Activated CD4-positive, alpha-beta T cell treated with anti-CD3 and anti-CD28 coated beads for 1 hour (primary cell): ENCODE measurements around the gene CYP17A1.
"Not testable (repeated sequence)": the region's sequence is repeated elsewhere in the genome, so short reads cannot be mapped to it uniquely, and the experiment has no call there.

Source experiments
- DNase-seq: peaks from one replicate; pipeline ENCODE4 v3.0.0-alpha.2; 2020

Gene CYP17A1, protein sequence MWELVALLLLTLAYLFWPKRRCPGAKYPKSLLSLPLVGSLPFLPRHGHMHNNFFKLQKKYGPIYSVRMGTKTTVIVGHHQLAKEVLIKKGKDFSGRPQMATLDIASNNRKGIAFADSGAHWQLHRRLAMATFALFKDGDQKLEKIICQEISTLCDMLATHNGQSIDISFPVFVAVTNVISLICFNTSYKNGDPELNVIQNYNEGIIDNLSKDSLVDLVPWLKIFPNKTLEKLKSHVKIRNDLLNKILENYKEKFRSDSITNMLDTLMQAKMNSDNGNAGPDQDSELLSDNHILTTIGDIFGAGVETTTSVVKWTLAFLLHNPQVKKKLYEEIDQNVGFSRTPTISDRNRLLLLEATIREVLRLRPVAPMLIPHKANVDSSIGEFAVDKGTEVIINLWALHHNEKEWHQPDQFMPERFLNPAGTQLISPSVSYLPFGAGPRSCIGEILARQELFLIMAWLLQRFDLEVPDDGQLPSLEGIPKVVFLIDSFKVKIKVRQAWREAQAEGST

GRCh38 chr10:102837230-102837721 is at the start of gene CYP17A1:
Gene CYP17A1, minus strand, starts transcription at chr10:102837413. Its CDS starts 52 bp downstream, at chr10:102837361.
- no peak for DNase-seq

DNA sequence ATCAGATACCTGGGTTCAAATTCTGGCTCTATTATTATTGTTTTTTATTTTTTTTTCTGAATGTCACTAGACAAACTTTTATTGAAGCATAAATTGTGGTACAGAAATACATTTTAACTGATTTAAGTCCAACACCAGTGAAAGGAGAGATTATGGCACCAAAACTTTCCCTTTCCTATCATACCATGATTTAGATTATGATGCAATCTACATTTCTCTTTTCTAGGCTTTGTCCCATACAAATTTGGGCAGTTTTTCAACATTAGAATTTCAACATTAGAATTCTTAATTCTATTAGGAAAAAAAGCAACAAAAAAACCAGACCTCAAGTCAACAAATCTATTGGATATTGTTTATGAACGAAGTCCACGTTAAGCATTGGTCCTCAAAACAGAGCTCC is 43.0 kb upstream of the CYP17A1 start:
- DNase-seq, result no peak

DNA sequence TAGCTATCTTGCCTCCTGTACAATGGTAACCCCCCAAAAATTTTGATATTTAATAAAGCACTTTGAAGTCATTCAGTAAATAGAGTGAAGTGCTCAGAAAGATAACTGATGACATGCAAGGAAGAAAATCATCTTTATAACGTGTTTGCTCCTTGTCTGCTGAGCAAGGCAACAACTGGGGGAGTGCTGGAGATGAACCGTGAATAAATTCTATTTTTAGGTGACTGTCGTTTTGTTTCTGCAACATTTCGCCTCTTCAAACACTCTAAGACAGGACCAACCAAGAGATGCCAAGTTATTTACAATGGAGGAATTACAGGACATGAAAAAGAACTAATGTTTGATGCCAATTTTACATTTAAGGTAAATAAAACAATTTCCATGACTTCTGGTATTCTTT is 41.4 kb upstream of the CYP17A1 start:
- no peak for DNase-seq

DNA sequence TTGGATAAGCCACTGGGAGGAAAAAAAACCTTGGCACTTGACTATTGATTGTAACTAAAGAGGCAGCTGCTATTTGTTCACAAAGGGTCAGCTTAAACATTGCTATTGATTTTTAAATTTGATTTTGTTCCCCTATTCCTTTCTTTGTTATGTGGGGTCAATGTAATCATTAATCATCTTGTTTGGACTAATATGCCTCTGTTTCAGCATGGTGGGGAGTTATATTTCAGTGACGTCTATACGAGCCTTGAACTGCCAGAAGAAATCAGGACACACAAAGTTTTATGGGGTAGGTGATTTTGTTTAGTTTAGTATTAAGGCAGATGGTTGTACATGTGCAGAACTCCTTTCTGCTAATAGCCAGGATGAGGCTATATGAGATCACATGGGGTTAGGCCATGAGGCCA is 39.5 kb upstream of the CYP17A1 start:
- DNase-seq, result no peak

- DNase-seq, result no peak
Measured at GRCh38 chr10:102872163-102872562, 35.0 kb upstream of the CYP17A1 start.

DNA sequence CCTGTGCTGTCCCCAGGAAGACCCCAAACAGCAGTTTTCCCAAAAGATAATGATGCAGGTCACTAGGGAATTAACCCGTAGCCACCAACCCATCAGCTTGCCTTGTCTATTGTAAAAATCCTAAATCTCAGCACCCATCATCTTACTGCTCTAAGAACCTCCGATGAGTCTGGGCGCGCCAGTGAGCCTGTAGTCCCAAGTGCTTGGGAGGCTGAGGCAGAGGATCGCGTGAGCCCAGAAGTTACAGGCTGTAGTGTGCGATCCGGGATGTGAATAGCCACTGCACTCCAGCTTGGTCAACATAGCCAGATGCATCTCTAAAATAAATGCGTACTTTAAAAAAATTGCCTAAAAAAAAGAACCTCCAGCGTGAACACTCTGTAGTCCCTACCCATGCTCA is 33.0 kb upstream of the CYP17A1 start:
- no peak for DNase-seq

- no peak for DNase-seq
Measured at GRCh38 chr10:102869258-102870198, 32.3 kb upstream of the CYP17A1 start, which contains the start of gene AS3MT. Gene AS3MT, plus strand, starts transcription at chr10:102869470. Its CDS starts 123 bp downstream, at chr10:102869593.

GRCh38 chr10:102868911-102869257 is 31.7 kb upstream of the CYP17A1 start:
- DNase-seq, result no peak

DNA sequence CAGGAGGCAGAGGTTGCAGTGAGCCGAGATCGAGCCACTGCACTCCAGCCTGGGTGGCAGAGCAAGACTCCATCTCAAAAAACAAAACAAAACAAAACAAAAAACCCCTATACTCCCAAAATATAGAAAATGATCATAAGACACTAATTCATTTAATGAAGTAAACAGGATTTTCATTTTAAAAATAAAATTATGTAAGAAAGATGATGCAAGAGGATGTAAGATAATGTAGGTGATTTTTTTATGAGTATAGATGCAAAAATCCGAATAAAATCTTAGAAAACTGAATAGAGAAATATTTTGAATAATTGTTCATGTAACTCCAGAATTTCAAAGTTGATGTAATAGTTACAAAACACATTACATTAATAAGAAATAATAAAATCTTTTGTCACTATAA is 28.4 kb upstream of the CYP17A1 start:
- DNase-seq, result no peak

- no peak for DNase-seq
Measured at GRCh38 chr10:102863660-102864059, 26.4 kb upstream of the CYP17A1 start.

DNA sequence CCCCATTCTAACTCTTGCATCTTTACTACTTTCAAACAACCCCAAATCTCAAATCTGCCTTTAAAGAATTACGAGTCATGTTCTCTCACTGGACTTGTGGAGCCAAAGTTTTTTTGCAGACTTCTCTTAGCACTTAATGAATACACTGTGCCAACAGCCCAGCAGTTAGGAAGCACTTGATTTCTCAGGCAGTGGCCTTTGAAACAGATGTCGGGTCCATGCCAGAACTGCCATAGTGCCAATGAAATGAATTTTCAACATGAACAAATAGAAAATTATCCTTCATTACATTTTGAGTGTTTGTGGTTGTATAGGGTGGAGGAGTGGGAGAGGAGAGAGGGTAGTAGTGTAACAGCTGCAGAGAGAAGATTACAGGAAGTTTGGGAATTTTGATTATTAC is 22.7 kb upstream of the CYP17A1 start:
- no peak for DNase-seq

DNA sequence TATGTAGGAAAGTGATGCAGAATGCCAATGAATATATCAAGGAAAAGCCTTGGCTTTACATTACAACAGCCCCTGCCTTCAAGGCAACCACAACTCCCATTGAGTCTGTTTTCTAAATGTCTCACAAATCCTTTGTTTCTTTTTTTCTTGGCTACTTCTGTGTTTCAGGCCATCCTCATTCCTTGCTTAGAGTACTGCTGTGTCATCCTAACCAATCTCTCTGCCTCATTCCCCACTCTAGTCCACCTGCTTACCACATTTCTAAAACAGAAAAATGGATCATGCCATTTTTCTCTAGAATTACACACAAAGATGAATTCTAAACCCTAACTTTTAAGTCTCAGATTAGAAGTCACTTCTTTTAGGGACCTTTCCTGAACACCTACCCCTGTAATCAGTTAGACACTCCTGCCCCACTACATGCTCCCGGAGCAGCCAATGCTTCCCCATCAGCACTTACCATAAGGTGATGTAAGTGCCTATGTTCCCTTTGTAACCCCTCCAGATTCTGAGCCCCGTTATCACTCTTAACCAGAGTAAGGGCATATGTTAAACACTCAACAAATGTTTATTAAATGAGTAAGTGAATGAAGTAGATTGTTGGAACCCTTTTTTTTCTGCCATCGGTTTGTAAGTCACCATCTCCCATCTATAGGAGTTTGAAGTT is 19.7 kb upstream of the CYP17A1 start:
- DNase-seq, result no peak

DNA sequence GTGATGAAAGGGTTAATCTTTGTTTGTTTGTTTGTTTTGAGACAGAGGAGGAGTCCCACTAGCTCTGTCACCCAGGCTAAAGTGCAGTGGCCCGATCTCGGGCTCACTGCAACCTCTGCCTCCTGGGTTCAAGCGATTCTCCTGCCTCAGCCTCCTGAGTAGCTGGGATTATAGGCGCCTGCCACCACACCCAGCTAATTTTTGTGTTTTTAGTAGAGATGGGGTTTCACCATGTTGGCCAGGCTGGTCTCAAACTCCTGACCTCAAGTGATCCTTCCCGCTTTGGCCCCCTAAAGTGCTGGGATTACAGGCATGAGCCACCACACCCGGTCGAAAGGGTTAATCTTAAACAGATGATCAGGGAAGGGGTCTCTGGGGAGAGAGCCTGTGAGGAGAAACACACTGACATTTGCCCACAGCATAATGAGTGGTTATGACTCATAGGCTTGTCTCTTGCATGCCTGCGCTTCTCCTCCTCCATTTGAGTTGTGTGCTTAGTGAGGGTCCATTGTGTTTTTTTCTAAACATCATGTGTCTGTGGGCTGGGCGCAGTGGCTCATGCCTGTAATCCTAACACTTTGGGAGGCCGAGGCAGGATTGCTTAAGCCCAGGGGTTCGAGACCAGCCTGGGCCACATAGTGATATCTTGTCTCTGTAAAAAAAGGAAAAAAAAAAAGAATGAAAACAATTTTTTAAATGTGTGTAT is 18.7 kb upstream of the CYP17A1 start:
- not testable (repeated sequence) for DNase-seq

DNA sequence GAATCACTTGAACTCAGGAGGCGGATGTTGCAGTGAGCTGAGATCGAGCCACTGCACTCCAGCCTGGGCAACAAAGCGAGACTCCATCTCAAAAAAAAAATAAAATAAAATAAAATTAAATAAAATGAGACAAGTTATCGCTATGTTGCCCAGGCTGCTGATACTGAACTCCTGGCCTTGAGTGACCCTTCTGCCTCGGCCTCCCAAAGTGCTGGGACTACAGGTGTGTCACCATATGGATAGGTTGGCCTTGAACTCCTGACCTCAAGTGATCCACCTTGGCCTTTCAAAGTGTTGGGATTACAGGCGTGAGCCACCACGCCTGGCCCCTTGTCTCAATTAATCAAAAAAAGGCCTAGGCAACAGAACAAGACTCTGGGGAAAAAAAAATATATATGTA is 16.0 kb upstream of the CYP17A1 start:
- DNase-seq, result not testable (repeated sequence)

DNA sequence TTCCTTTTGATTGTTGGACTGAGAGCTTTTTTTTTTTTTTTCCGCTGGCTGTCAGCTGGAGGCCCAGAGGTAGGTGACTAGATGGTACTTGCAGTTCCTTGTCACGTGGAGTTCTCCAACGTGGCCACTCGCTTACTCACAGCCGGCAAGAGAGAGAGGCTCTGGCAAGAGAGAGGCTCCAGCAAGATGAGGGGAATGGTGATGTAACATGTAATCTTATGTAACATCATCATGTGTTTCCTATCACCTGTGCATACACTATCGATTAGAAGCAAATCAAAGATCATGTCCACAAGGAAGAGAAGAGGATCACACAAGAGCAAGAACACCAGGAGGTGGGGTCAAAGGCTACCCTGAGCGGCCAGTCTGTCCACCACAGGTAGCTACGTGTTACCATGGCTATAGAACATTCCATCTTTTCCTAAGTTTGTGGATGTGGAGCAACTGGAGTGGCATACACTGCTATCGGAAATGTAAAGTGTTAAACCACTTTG is 12.9 kb upstream of the CYP17A1 start:
- DNase-seq, result no peak

DNA sequence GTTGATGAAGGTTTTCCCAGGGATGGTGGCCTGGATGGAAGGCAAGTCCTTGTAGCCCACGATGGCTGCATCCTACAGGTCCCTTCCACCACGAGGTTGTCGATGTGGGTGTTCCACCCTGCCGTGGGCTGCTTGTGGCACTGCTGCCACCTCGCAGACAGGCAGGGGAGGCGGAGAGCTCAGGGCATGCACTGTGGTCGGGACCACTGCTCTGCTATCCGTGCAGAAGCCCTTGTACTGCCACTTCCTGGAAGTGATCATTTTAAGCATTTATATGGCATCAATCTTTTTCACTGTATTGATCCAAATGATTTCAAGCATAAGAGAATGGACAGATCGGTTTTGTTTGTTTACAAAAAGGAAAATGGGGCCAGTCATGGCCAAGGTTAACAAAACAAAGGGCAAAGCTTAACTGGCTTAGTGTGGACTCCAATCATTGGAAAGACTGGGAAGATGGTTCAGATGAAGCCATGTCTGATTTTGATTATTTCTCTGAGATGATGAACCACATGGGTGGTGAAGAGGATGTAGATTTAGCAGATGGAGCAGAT is 8.2 kb upstream of the CYP17A1 start:
- no peak for DNase-seq

DNA sequence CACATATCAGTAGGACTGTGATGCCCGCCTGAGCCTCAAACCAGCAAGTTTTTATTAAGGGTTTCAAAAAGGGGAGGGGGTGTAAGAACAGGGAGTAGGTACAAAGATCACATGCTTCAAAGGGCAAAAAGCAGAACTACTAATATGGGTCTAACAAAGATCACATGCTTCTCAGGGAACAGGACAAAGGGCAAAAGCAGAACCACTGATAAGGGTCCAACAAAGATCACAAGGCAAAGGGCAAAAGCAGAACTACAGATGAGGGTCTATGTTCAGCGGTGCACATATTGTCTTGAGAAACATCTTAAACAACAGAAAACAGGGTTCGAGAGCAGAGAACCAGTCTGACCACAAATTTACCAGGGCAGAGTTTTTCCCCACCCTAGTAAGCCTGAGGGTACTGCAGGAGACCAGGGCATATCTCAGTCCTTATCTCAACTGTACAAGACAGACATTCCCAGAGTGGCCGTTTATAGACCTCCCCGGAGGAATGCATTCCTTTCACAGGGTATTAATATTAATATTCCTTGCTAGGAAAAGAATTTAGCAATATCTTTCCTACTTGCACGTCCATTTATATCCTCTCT is 7.1 kb upstream of the CYP17A1 start:
- DNase-seq, result not testable (repeated sequence)

DNA sequence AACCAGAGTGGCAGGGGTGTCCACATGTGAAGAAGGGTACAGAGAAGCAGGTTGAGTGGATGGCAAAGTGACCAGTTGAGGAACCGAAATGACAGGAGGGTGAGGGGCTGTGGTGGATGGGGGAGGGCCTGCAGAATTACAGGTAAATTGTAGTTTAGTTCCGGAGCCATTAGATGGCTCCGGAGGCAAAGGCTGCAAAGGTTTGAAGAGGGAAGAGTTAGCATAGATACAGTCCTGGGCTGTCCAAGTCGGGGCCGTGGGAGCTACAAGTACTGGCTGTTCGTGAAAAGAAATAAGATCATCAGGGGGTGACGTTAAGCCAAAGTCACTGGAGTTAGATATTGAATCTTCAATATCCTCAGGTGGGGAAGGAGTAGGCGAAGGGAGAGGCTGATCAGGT is 5.9 kb upstream of the CYP17A1 start:
- not testable (repeated sequence) for DNase-seq

- no peak for DNase-seq
Measured at GRCh38 chr10:102841827-102842345, 4.7 kb upstream of the CYP17A1 start.

DNA sequence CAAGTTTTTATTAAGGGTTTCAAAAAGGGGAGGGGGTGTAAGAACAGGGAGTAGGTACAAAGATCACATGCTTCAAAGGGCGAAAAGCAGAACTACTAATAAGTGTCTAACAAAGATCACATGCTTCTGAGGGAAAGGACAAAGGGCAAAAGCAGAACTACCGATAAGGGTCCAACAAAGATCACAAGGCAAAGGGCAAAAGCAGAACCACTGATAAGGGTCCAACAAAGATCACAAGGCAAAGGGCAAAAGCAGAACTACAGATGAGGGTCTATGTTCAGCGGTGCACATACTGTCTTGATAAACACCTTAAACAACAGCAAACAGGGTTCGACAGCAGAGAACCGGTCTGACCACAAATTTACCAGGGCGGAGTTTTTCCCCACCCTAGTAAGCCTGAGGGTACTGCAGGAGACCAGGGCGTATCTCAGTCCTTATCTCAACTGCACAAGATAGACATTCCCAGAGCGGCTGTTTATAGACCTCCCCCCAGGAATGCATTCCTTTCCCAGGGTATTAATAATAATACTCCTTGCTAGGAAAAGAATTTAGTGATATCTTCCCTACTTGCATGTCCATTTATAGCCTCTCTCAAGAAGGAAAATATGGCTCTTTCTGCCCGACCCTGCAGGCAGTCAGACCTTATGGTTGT is 1.2 kb upstream of the CYP17A1 start:
- not testable (repeated sequence) for DNase-seq
